HepG2 (cell line): Measurements from ENCODE around the gene SYT11. TPM values are rescaled to one million over a fixed set of nuclear protein-coding genes. Genes with fewer than 3 reads are reported as not detected.

ENCODE experiments used
- CTCF ChIP-seq: sonication (generic); formaldehyde crosslinking; IDR thresholded peaks from 2 replicates; pipeline ENCODE4 v1.5.0; 2020; ENCODE audit warnings: mild to moderate bottlenecking, missing genetic modification reagents, moderate library complexity
- DR1 ChIP-seq: sonication (generic); formaldehyde crosslinking; IDR thresholded peaks from 2 replicates; pipeline ENCODE4 v1.8.0; 2021; ENCODE audit warnings: mild to moderate bottlenecking, missing genetic modification reagents, inconsistent platforms
- GATAD1 ChIP-seq: IDR thresholded peaks from 2 replicates; pipeline ENCODE4 v1.6.1; 2016; ENCODE audit warnings: missing genetic modification reagents, missing compliant biosample characterization
- HCFC1 ChIP-seq: fragments of 150-350 bp; IDR thresholded peaks from 2 replicates; pipeline ENCODE4 v1.6.1; 2014; ENCODE audit warnings: low read depth, low read length
- HNF1A ChIP-seq, 2 experiments: sonication (generic) in 1 of 2; formaldehyde crosslinking in 1 of 2; IDR thresholded peaks; 2 replicates each; pipeline versions ENCODE4 v1.4.0 to v1.6.1; 2016 to 2020; ENCODE audit warnings: borderline replicate concordance in 1 of 2, low read depth in 1 of 2, mild to moderate bottlenecking in 1 of 2, missing genetic modification reagents in 1 of 2
- HOXA9 ChIP-seq: sonication (generic); formaldehyde crosslinking; IDR thresholded peaks from 2 replicates; pipeline ENCODE4 v1.8.1; 2022; ENCODE audit warnings: missing genetic modification reagents, mild to moderate bottlenecking, moderate library complexity, borderline replicate concordance
- IRX3 ChIP-seq: sonication (generic); formaldehyde crosslinking; IDR thresholded peaks from 2 replicates; pipeline ENCODE4 v1.8.1; 2023; ENCODE audit warnings: mild to moderate bottlenecking, low read depth, missing genetic modification reagents, borderline replicate concordance
- JUNB ChIP-seq: sonication (generic); formaldehyde crosslinking; IDR thresholded peaks from 2 replicates; pipeline ENCODE4 v1.8.0; 2022; ENCODE audit warnings: missing genetic modification reagents, mild to moderate bottlenecking, borderline replicate concordance
- KLF16 ChIP-seq, 2 experiments: sonication (generic) in 1 of 2; formaldehyde crosslinking in 1 of 2; IDR thresholded peaks; 2 replicates each; pipeline versions ENCODE4 v1.6.1 to v1.8.0; 2016 to 2023; ENCODE audit warnings: missing genetic modification reagents in 2 of 2, missing compliant biosample characterization in 1 of 2
- NFE2L2 ChIP-seq: fragments of 150-350 bp; IDR thresholded peaks from 2 replicates; pipeline ENCODE4 v1.6.1; 2014; ENCODE audit warnings: low read length
- RBM39 ChIP-seq: fragments of 200-400 bp; formaldehyde crosslinking; IDR thresholded peaks from one replicate; pipeline ENCODE4 v1.6.1; 2018; ENCODE audit warnings: antibody characterized with exemption, mild to moderate bottlenecking, low read depth, low read length; ENCODE audit not compliant: poor library complexity, severe bottlenecking
- SALL1 ChIP-seq: sonication (generic); formaldehyde crosslinking; IDR thresholded peaks from 2 replicates; pipeline ENCODE4 v1.8.0; 2022; ENCODE audit warnings: mild to moderate bottlenecking, missing genetic modification reagents
- SP1 ChIP-seq, 2 experiments: fragments of 450-650 bp in 1 of 2; sonication (generic) in 1 of 2; formaldehyde crosslinking in 1 of 2; IDR thresholded peaks; 2 replicates each; pipeline versions ENCODE4 v1.4.0 to v1.6.1; 2016 to 2020; ENCODE audit warnings: missing genetic modification reagents in 1 of 2
- YEATS4 ChIP-seq: sonication (generic); formaldehyde crosslinking; IDR thresholded peaks from 2 replicates; pipeline ENCODE4 v1.4.0; 2020; ENCODE audit warnings: missing genetic modification reagents, borderline replicate concordance
- ZEB1 ChIP-seq: IDR thresholded peaks from 2 replicates; pipeline ENCODE4 v1.6.1; 2012; ENCODE audit warnings: mild to moderate bottlenecking, low read depth, inconsistent platforms; ENCODE audit not compliant: insufficient replicate concordance
- ZNF12 ChIP-seq: sonication (generic); formaldehyde crosslinking; IDR thresholded peaks from 2 replicates; pipeline ENCODE4 v1.5.0; 2020; ENCODE audit warnings: missing genetic modification reagents
- ZNF512 ChIP-seq: sonication (generic); formaldehyde crosslinking; IDR thresholded peaks from 2 replicates; pipeline ENCODE4 v1.4.0; 2020; ENCODE audit warnings: mild to moderate bottlenecking, missing genetic modification reagents
- polyA plus RNA-seq, 8 experiments: library from polyadenylated mRNA; depleted of rRNA in 3 of 8; stranded (reverse) in 7 of 8; unstranded in 1 of 8; fragments of >200 nt; fragmentation: Illumina TruSeq in 4 of 8; extraction: Trizol in 4 of 8; gene quantifications; 2 replicates each; pipeline versions ENCODE4 v1.2.1 to v1.2.3, GENCODE V29; 2011 to 2016; ENCODE audit warnings: low read depth in 4 of 8, missing spikeins in 1 of 8, mixed read lengths in 1 of 8; ENCODE audit not compliant: insufficient read depth in 1 of 8
- total RNA-seq, 5 experiments: library from RNA; depleted of rRNA; stranded (reverse); fragments of >200 nt; fragmentation: Illumina TruSeq; extraction: Trizol; gene quantifications; 2 replicates each; pipeline ENCODE4 v1.2.3, GENCODE V29; 2016; ENCODE audit warnings: low read depth in 1 of 5
- TF ChIP-seq, protein P1 (sequence below): IDR thresholded peaks from 2 replicates; pipeline ENCODE4 v1.6.1; 2016; ENCODE audit warnings: missing genetic modification reagents, missing compliant biosample characterization

The SYT11 gene
- total and polyA plus RNA-seq, 2 of the 13 experiments (the other 11 are each of a cell fraction or from before 2014, with no cell fraction given), result 0.22 to 0.59 TPM

- TF ChIP-seq CTCF (CRISPR knock-in tag) (0 out of 2 replicates have a peak, but pooled peaks have one; percentile 26), HCFC1 (peak; percentile 14; the same call in 1 of the 2 replicates), SP1 (IDR thresholded peaks at IDR 0.05) (no peak), SP1 (CRISPR knock-in tag; IDR thresholded peaks at IDR 0.05) (peak; percentile 71), NFE2L2 (no peak), JUNB (no peak), DR1 (CRISPR knock-in tag) (0 out of 2 replicates have a peak, but pooled peaks have one; percentile 23), HOXA9 (no peak), ZNF512 (CRISPR knock-in tag) (no peak), IRX3 (CRISPR knock-in tag) (no peak), RBM39 (no peak), GATAD1 (0 out of 2 replicates have a peak, but pooled peaks have one; percentile 46), SALL1 (CRISPR knock-in tag) (peak; percentile 59; the same call in 1 of the 2 replicates), KLF16 (CRISPR knock-in tag; IDR thresholded peaks at IDR 0.05) (0 out of 4 replicates have a peak, but pooled peaks of 1 of the 2 experiments have one; percentile 35), ZEB1 (peak; percentile 15), YEATS4 (no peak), HNF1A (IDR thresholded peaks at IDR 0.05; ENCODE audit: low read depth) (no peak), HNF1A (CRISPR knock-in tag; IDR thresholded peaks at IDR 0.05; ENCODE audit: borderline replicate concordance) (no peak), ZNF12 (CRISPR knock-in tag) (no peak)
- TF ChIP-seq, protein P1, sequence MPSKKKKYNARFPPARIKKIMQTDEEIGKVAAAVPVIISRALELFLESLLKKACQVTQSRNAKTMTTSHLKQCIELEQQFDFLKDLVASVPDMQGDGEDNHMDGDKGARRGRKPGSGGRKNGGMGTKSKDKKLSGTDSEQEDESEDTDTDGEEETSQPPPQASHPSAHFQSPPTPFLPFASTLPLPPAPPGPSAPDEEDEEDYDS (CRISPR knock-in tag), result peak; percentile 66; the same call in 1 of the 2 replicates
Measured at GRCh38 chr1:155859234-155859829, at the start of gene SYT11 (continued).
